HG03103 (cell line): ENCODE results near the gene DNAJC7.
"Not testable (repeated sequence)": the region's sequence is repeated elsewhere in the genome, so short reads cannot be mapped to it uniquely, and the experiment has no call there.

ENCODE experiments used
- ATAC-seq: cut with Tn5 transposase; IDR thresholded peaks from one replicate; pipeline ENCODE4 v1.9.1; 2021; ENCODE audit warnings: low read depth; ENCODE audit not compliant: unreplicated experiment

Gene DNAJC7

GRCh38 chr17:42042598-42043319, 25.5 kb upstream of the DNAJC7 start:
- no peak for ATAC-seq

- ATAC-seq, result no peak
These were observed 24.4 kb upstream of the DNAJC7 start for GRCh38 chr17:42041619-42042018.

- ATAC-seq, result no peak
These were observed 23.6 kb upstream of the DNAJC7 start for GRCh38 chr17:42040818-42041217.

GRCh38 chr17:42039794-42040763, 22.8 kb upstream of the DNAJC7 start:
- ATAC-seq, result no peak

- ATAC-seq, result no peak
These were observed 21.2 kb upstream of the DNAJC7 start for GRCh38 chr17:42038221-42038973.

GRCh38 chr17:42034059-42034458, 16.8 kb upstream of the DNAJC7 start:
- no peak for ATAC-seq

- ATAC-seq, result no peak
These were observed 14.3 kb upstream of the DNAJC7 start for GRCh38 chr17:42031584-42031983.

- ATAC-seq, result no peak
These were observed 11.5 kb upstream of the DNAJC7 start for GRCh38 chr17:42028791-42029127.

GRCh38 chr17:42027961-42028790, 10.9 kb upstream of the DNAJC7 start:
- no peak for ATAC-seq

GRCh38 chr17:42027590-42027889, 10.3 kb upstream of the DNAJC7 start:
- no peak for ATAC-seq

- ATAC-seq, result no peak
These were observed 9.8 kb upstream of the DNAJC7 start for GRCh38 chr17:42026857-42027589.

GRCh38 chr17:42025936-42026335, 8.7 kb upstream of the DNAJC7 start:
- ATAC-seq, result no peak

GRCh38 chr17:42025191-42025579, 7.9 kb upstream of the DNAJC7 start:
- no peak for ATAC-seq

GRCh38 chr17:42023524-42024349, 6.5 kb upstream of the DNAJC7 start:
- no peak for ATAC-seq

GRCh38 chr17:42020845-42021244, 3.6 kb upstream of the DNAJC7 start:
- not testable (repeated sequence) for ATAC-seq

- peak; percentile 47 for ATAC-seq
These were observed 2.5 kb upstream of the DNAJC7 start, which contains the start of gene NKIRAS2 for GRCh38 chr17:42019509-42020404. Gene NKIRAS2, plus strand, starts transcription at chr17:42020090. Its CDS starts 1,488 bp downstream, at chr17:42021578.

- no peak for ATAC-seq
These were observed 1.7 kb upstream of the DNAJC7 start for GRCh38 chr17:42018988-42019387.

- no peak for ATAC-seq
These were observed 1.1 kb upstream of the DNAJC7 start for GRCh38 chr17:42018339-42018738.
